Measurements from ENCODE around the gene PTRH1.

PTRH1 gene

DNA sequence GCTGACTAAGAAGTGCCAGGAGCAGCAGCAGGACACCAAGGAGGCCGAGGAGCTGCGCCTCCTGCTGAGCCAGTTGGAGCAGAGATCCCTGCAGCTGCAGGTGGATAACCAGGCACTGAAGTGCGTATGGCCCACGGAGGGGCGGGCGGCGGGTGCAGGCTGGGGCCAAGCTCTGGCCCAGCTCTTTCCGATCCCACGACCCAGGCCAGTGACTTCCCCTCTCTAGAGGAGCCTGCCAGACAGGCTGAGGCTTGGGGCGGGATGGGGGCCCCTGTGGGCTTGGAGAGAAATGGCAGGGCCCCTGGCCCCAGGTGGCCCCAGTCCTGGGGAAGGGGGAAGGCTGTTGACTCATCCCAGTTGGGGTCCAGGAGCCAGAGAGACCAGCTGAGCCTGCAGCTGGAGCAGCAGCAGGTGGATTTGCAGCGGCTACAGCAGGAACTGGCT, 3.6 kb downstream of the PTRH1 start:
- DNase-seq (ENCODE audit: low read depth): no peak

DNA sequence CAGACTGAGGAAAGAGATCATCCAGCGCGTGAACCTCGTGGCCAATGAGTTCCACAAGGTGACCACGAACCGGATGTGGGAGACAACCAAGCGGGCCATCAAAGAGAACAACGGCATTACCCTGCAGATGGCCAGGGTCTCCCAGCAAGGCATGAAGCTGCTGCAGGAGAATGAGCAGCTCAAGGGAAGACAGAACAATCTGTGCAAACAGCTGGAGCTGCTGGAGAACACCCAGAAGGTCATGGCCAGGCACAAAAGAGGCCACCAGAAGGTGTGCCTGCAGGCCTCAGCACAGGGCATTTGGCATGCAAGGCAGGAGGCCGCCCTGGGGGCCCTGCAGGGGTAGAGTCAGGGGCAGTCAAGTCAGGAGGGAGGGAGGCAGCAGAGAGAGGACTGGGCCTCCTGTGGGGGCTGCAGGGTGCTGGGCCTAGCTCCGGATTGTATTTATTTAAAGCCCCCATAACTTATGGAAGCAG, 4.2 kb downstream of the PTRH1 start:
- TF ChIP-seq, protein P1, sequence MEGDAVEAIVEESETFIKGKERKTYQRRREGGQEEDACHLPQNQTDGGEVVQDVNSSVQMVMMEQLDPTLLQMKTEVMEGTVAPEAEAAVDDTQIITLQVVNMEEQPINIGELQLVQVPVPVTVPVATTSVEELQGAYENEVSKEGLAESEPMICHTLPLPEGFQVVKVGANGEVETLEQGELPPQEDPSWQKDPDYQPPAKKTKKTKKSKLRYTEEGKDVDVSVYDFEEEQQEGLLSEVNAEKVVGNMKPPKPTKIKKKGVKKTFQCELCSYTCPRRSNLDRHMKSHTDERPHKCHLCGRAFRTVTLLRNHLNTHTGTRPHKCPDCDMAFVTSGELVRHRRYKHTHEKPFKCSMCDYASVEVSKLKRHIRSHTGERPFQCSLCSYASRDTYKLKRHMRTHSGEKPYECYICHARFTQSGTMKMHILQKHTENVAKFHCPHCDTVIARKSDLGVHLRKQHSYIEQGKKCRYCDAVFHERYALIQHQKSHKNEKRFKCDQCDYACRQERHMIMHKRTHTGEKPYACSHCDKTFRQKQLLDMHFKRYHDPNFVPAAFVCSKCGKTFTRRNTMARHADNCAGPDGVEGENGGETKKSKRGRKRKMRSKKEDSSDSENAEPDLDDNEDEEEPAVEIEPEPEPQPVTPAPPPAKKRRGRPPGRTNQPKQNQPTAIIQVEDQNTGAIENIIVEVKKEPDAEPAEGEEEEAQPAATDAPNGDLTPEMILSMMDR (IDR thresholded peaks at IDR 0.05; ENCODE audit: control insufficient read depth, extremely low read depth, insufficient read depth): no peak
- no peak for DNase-seq (ENCODE audit: low read depth)

More for the DNA sequence above, 3.6 kb downstream of the PTRH1 start:
- H3K4me3 ChIP-seq (ENCODE audit: low read depth, low read length): no peak overlapping the region
- TF ChIP-seq, protein P1 (IDR thresholded peaks at IDR 0.05; ENCODE audit: control insufficient read depth, extremely low read depth, insufficient read depth): no peak

DNA sequence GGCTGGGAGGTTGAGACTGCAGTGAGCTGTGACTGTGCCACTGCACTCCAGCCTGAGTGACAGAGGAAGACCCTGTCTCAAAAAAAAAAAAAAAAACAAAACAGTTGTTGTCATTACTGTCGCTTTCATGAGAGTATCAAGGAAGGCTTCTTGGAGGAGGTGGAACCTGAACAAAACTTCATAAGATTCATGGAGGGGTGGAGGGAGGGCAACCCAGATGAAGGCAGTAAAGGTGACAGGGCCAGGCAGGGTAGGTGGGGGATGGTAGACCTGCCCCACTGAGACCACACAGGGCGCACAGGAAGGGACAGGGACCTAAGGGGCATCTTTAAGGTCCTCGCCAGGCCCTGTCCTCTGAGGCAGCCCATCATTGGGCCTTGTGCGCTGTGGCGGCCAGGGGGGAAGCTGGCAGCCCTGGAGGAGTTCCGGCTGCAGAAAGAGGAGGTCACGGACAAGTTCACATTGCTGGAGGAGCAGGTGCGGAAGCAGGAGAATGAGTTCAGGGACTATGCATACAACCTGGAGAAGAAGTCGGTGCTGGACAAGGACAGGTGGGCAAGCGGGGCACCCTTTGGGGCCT, 5.2 kb downstream of the PTRH1 start:
- H3K4me3 ChIP-seq (ENCODE audit: low read depth, low read length): no peak overlapping the region
- DNase-seq (ENCODE audit: low read depth): no peak
- TF ChIP-seq, protein P1 (IDR thresholded peaks at IDR 0.05; ENCODE audit: control insufficient read depth, extremely low read depth, insufficient read depth): no peak

More for the DNA sequence above, 4.2 kb downstream of the PTRH1 start:
- no peak overlapping the region for H3K4me3 ChIP-seq (ENCODE audit: low read depth, low read length)

DNA sequence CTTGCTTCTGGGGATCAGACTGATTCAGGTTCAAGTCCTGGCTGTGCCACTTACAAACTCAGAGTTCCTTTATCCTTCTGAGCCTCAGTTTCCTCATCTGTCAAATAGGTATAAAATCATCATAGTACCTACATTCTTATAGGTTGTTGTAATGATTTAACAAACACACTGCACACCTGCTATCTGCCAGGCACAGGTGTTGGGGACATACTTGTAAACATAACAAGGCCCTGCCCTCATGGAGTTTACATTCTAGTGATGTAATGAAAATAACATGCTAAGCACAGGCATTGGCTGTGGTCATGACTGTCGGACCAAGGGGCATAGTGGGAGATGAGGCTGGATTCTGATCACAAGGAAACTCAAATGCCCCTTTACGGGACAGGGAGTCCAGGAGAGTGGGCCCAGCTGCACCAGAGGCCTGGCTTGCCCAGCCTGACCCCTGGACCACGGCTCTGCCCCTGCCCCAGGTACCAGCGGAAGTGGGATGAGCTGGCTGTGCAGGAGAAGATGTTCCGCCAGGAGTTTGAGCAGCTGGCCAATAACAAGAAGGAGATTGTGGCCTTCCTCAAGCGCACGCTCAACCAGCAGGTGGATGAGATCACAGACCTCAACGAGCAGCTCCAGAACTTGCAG, 6.4 kb downstream of the PTRH1 start:
- TF ChIP-seq, protein P1 (IDR thresholded peaks at IDR 0.05; ENCODE audit: control insufficient read depth, extremely low read depth, insufficient read depth): no peak
- H3K4me3 ChIP-seq (ENCODE audit: low read depth, low read length): no peak overlapping the region
- no peak for DNase-seq (ENCODE audit: low read depth)

DNA sequence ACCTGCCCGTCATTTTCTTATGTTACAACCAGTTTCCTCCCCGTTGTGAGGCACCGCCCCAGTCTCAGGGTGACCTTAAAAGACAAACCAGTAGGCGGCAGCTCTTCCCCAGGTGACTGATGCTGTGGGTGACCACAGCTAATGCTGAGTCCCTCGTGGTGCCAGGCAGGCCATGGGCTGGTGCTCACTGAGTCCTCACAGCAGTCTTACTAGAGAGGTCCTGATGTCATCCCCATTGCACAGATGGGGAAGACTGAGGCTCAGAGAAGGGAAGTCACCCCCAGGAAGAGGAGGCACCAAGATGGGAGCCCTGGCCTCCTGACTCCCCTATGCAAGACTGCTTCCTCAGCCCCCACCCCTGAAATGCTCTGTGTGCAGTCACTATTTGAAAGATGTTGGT, 7.7 kb downstream of the PTRH1 start:
- H3K4me3 ChIP-seq (ENCODE audit: low read depth, low read length): no peak overlapping the region
- DNase-seq (ENCODE audit: low read depth): no peak
- TF ChIP-seq, protein P1 (IDR thresholded peaks at IDR 0.05; ENCODE audit: control insufficient read depth, extremely low read depth, insufficient read depth): 0 out of 2 replicates have a peak, but pooled peaks have one; percentile 5

DNA sequence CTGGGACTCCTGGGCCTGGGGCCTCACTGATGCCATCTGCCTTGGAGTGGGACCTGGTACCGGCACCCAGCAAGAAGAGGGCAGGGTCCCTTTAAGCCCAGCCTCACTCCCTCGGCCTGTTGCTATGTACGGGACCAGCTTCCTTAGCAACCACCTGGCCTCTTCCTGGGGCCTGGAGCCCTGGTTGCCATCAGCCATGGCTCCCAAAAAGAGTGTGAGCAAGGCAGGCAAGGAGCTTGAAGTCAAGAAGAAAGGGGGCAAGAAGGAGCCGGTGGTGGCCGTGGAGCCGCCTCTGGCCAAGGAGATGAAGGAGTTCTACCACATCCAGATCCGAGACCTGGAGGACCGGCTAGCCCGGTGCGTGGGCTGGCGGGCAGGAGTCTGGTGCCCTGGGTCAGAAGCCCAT, 8.6 kb downstream of the PTRH1 start, which contains the start of gene CFAP157:
CFAP157 (plus strand) TSS at position 153 of the 406 bp plus-strand sequence; CDS start at position 197, 44 bp downstream.
- H3K4me3 ChIP-seq (ENCODE audit: low read depth, low read length): no peak within 1 kb of the TSS
- TF ChIP-seq, protein P1 (IDR thresholded peaks at IDR 0.05; ENCODE audit: control insufficient read depth, extremely low read depth, insufficient read depth): no peak
- no peak for DNase-seq (ENCODE audit: low read depth)
